ENCODE data around the gene CDADC1.
"Not testable (repeated sequence)": the region's sequence is repeated elsewhere in the genome, so short reads cannot be mapped to it uniquely, and the experiment has no call there.

Gene CDADC1

GRCh38 chr13:49320975-49321374 lies 73.2 kb downstream of the CDADC1 start:
- no peak overlapping the region for H3K4me3 ChIP-seq (ENCODE audit: low read depth, low read length)
- TF ChIP-seq, protein P1, sequence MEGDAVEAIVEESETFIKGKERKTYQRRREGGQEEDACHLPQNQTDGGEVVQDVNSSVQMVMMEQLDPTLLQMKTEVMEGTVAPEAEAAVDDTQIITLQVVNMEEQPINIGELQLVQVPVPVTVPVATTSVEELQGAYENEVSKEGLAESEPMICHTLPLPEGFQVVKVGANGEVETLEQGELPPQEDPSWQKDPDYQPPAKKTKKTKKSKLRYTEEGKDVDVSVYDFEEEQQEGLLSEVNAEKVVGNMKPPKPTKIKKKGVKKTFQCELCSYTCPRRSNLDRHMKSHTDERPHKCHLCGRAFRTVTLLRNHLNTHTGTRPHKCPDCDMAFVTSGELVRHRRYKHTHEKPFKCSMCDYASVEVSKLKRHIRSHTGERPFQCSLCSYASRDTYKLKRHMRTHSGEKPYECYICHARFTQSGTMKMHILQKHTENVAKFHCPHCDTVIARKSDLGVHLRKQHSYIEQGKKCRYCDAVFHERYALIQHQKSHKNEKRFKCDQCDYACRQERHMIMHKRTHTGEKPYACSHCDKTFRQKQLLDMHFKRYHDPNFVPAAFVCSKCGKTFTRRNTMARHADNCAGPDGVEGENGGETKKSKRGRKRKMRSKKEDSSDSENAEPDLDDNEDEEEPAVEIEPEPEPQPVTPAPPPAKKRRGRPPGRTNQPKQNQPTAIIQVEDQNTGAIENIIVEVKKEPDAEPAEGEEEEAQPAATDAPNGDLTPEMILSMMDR (IDR thresholded peaks at IDR 0.05; ENCODE audit: low read depth, low read length) = no peak

GRCh38 chr13:49322702-49323101 lies 75.0 kb downstream of the CDADC1 start:
- TF ChIP-seq, protein P1 (IDR thresholded peaks at IDR 0.05; ENCODE audit: low read depth, low read length) = no peak

DNA sequence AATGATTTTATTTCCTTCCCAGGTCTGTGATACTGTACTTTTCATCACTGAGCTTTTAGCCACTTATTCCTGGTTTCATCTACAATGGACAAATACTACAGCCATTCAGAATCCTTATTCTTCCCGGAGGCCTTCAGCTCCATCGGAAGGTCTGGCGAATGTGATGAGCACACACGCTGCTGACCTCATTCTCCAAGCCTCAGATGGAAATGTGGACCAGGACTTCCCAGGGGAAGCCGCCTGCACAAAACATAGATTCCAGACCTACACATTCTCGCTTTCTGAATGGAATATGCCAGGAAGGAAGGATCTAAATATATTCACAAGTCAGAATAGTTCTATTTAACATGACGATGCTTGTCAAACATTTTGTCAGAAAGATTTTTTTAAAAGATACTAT lies 75.6 kb downstream of the CDADC1 start:
- H3K4me3 ChIP-seq (ENCODE audit: low read depth, low read length) = no peak overlapping the region
- TF ChIP-seq, protein P1 (IDR thresholded peaks at IDR 0.05; ENCODE audit: low read depth, low read length) = no peak

More at GRCh38 chr13:49322702-49323101, 75.0 kb downstream of the CDADC1 start:
- H3K4me3 ChIP-seq (ENCODE audit: low read depth, low read length) = no peak overlapping the region

- TF ChIP-seq, protein P1 (IDR thresholded peaks at IDR 0.05; ENCODE audit: low read depth, low read length) = no peak
- H3K4me3 ChIP-seq (ENCODE audit: low read depth, low read length) = no peak overlapping the region
Measured at GRCh38 chr13:49326222-49326917, 78.6 kb downstream of the CDADC1 start.

- H3K4me3 ChIP-seq (ENCODE audit: low read depth, low read length) = not testable (repeated sequence)
Measured at GRCh38 chr13:49327145-49327544, 79.4 kb downstream of the CDADC1 start.

DNA sequence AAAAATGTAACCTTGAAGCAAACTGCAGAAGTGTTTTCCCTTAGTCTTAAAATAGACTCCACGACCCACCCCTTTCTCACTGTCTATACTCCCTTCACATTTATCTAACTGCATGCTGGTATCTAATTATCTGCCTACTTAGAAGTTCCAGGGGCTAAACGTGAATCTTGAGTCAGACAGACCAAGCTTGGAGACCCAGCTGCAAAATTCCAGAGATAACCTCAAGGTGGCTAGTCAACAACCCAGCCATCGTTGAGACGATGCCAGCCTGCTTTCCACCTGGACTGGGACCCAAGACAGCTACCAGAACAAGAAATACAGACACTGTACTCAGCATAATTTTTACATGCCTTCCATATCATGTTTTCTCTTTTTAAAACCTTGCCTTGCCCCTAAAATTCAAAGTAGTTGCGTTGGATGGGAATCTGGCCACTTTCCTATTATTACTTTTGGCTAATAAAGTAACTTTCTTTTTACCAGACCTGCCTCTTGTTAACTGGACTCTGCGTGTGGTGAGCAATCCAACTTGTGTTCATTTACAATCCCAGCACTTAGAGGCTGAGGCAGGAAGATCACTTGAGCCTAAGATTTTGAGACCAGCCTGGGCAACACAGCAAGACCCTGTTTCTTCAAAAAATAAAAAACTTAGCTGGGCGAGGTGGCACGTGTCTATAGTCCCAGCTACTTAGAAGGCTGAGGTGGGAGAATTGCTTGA lies 82.3 kb downstream of the CDADC1 start:
- no peak overlapping the region for H3K4me3 ChIP-seq (ENCODE audit: low read depth, low read length)
- TF ChIP-seq, protein P1 (IDR thresholded peaks at IDR 0.05; ENCODE audit: low read depth, low read length) = no peak

- TF ChIP-seq, protein P1 (IDR thresholded peaks at IDR 0.05; ENCODE audit: low read depth, low read length) = no peak
Measured at GRCh38 chr13:49330546-49330864, 82.8 kb downstream of the CDADC1 start.

More at GRCh38 chr13:49330546-49330864, 82.8 kb downstream of the CDADC1 start:
- H3K4me3 ChIP-seq (ENCODE audit: low read depth, low read length) = no peak overlapping the region

Measured in WI38 (cell line).